ENCODE data around the gene AIMP1. TPM values are rescaled to one million over a fixed set of nuclear protein-coding genes. Genes with fewer than 3 reads are reported as not detected.

AIMP1 gene
- total and polyA plus RNA-seq, 12 donors, result 22.8 to 38.6 (median 36.0) TPM

DNA sequence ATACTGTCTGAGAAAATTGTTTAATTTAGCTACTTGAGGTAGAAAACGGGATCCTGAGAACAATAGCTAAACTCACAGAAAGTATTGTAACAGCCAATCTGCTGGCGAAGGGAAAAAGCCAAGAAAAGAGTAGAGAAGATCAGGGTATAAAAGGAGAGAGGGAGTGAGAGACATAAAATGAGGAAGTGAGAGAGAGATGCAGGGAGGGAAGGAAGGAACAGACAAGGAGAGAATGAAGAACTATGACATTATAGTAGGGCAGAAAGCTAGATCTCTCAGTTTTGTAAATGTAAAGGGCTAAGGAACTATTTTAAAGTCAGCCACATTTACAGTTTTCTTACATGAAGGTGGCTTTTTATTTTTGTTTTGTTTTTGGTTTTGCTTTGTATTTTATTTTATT lies 53.9 kb downstream of the AIMP1 start:
- Histone ChIP-seq H3K36me3 (no peaks in the 10 kb centered on the region), H3K27ac (no peak overlapping the region), H3K27me3 (peaks cover 0 to 22% (median 5%) of the 10 kb centered on the region in 7 donors), H3K4me1 (peaks cover 1 to 23% (median 11%) of the 10 kb centered on the region in 9 donors), H3K9me3 (no peaks in the 10 kb centered on the region), H3K4me3 (no peak overlapping the region)
- TF ChIP-seq, protein P1, sequence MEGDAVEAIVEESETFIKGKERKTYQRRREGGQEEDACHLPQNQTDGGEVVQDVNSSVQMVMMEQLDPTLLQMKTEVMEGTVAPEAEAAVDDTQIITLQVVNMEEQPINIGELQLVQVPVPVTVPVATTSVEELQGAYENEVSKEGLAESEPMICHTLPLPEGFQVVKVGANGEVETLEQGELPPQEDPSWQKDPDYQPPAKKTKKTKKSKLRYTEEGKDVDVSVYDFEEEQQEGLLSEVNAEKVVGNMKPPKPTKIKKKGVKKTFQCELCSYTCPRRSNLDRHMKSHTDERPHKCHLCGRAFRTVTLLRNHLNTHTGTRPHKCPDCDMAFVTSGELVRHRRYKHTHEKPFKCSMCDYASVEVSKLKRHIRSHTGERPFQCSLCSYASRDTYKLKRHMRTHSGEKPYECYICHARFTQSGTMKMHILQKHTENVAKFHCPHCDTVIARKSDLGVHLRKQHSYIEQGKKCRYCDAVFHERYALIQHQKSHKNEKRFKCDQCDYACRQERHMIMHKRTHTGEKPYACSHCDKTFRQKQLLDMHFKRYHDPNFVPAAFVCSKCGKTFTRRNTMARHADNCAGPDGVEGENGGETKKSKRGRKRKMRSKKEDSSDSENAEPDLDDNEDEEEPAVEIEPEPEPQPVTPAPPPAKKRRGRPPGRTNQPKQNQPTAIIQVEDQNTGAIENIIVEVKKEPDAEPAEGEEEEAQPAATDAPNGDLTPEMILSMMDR (IDR thresholded peaks at IDR 0.05), result no peak
- intact Hi-C loops (cut with DNase I), result loop anchor here in 1 of 10 donors (5.0 kb wide), 1 partner anchor 132 kb away; no protein-coding TSS in a partner anchor
- ATAC-seq (no peak), DNase-seq (no peak)
- 53% methylated on average over 2 of the region's 2 CpGs for WGBS, 2 donors

DNA sequence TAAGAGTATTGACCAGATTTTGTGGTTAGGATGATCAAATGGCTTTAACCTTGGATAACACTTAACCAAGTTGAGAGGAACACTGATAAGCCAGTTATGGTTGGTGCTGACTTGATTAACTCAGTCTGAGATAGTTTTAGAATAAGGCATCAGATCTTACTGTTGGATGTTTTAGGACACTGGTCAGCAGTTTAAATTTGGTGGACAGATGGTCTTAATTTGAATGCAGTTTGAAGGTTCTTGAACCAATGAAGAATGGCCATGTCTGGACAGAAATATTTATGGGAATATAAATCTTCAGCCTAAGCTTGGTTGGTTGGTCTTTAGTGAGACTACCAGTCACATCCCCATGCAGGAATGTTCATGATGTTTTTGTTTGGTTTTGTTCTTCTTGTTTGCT lies 54.8 kb downstream of the AIMP1 start:
- Histone ChIP-seq H3K9me3 (no peaks in the 10 kb centered on the region), H3K4me3 (no peak overlapping the region), H3K36me3 (no peaks in the 10 kb centered on the region), H3K27ac (no peak overlapping the region), H3K4me1 (peaks cover 0 to 14% (median 2%) of the 10 kb centered on the region in 9 donors), H3K27me3 (peaks cover 0 to 22% (median 5%) of the 10 kb centered on the region in 7 donors)
- DNase-seq (no peak), ATAC-seq (no peak)
- intact Hi-C loops (cut with DNase I), result loop anchor here in 1 of 10 donors (5.0 kb wide), 1 partner anchor 131 kb away; no protein-coding TSS in a partner anchor
- TF ChIP-seq, protein P1 (IDR thresholded peaks at IDR 0.05), result no peak

DNA sequence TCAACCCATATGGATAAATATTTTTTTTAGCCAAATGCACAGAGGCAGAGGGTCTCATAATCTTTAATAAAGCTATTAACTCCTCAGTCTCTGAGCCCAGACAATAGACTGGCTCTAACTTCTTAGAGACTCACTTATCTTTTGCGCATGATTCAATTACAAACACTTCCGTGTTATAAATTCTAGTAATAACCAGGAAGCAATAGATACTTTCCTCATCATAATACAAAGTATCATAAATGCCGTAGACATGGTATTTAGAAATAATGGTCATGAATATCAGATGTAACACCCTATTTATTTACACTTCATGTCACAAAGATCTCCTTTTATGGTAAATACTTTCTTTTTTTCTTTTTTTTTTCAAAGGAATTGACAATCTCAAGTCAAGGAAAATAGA lies 56.7 kb downstream of the AIMP1 start:
- H3K36me3 ChIP-seq, result no peaks in the 10 kb centered on the region
- WGBS, 2 donors, result 76 to 77% methylated on average over 3 of the region's 3 CpGs
- peaks cover 0 to 12% (median 0%) of the 10 kb centered on the region in 9 donors for H3K4me1 ChIP-seq
- intact Hi-C loops (cut with DNase I), result loop anchor here in 1 of 10 donors (5.0 kb wide), 1 partner anchor 129 kb away; no protein-coding TSS in a partner anchor
- H3K9me3 ChIP-seq, result no peaks in the 10 kb centered on the region
- H3K27ac ChIP-seq, result no peak overlapping the region
- ATAC-seq, result no peak
- TF ChIP-seq, protein P1 (IDR thresholded peaks at IDR 0.05), result no peak
- H3K4me3 ChIP-seq, result no peak overlapping the region
- no peak for DNase-seq
- peaks cover 0 to 22% (median 5%) of the 10 kb centered on the region in 7 donors for H3K27me3 ChIP-seq

DNA sequence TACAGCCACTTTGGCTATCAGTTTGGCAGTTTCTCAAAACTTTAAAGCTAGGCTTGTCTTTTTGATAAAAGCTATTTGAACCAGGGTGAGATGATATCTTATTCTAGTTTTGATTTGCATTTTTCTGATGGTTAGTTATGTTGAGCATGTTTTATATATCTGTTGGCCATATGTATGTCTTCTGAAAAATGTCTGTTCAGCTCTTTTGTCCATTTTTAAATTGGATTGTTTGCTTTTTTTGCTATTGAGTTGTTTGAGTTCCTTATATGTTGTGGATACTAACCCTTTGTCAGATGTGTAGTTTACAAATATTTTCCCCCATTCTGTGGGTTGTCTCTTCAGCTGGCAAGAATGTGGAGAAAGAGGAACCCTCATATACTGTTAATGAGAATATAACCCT lies 63.8 kb downstream of the AIMP1 start:
- Histone ChIP-seq H3K4me1 (no peaks in the 10 kb centered on the region), H3K27me3 (peaks cover 0 to 2% (median 0%) of the 10 kb centered on the region in 7 donors), H3K27ac (no peak overlapping the region), H3K9me3 (peaks cover 0 to 2% (median 0%) of the 10 kb centered on the region in 11 donors), H3K36me3 (no peaks in the 10 kb centered on the region), H3K4me3 (no peak overlapping the region)
- no peak for ATAC-seq
- no peak for DNase-seq
- intact Hi-C loops (cut with DNase I), result no loop called here
- TF ChIP-seq, protein P1 (IDR thresholded peaks at IDR 0.05), result no peak
